ENCODE results near the gene TXNL4B. TPM values are rescaled to one million over a fixed set of nuclear protein-coding genes. Genes with fewer than 3 reads are reported as not detected.

Gene TXNL4B
- total RNA-seq, 1 experiment from 2014 or later: 8.3 TPM

- CTCF ChIA-PET: interaction anchor here (1.1 to 4.3 kb wide), 3 partner anchors 22 to 338 kb away, joined by 3 to 25 read pairs (median 6); no protein-coding TSS in a partner anchor
These were observed 35.3 kb upstream of the TXNL4B start for GRCh38 chr16:72128701-72129100.

More at GRCh38 chr16:72128701-72129100, 35.3 kb upstream of the TXNL4B start:
- no peak overlapping the region for H3K27ac Mint-ChIP-seq
- H3K36me3 Mint-ChIP-seq: peaks cover 5% of the 10 kb centered on the region; the same call in 1 of the 2 replicates
- H3K4me3 Mint-ChIP-seq: no peak overlapping the region
- H3K27me3 Mint-ChIP-seq (ENCODE audit: low read depth): no peaks in the 10 kb centered on the region; the same call in 1 of the 2 replicates
- H3K4me1 Mint-ChIP-seq: peaks cover 27% of the 10 kb centered on the region
- TF ChIP-seq ZBTB21 (CRISPR knock-in tag; IDR thresholded peaks at IDR 0.05; ENCODE audit: borderline replicate concordance) (no peak), ZNF317 (CRISPR knock-in tag; IDR thresholded peaks at IDR 0.05; ENCODE audit: borderline replicate concordance, low read depth) (no peak), ZNF423 (CRISPR knock-in tag; IDR thresholded peaks at IDR 0.05) (no peak), IRF1 (CRISPR knock-in tag; IDR thresholded peaks at IDR 0.05) (no peak), SMAD3 (CRISPR knock-in tag; IDR thresholded peaks at IDR 0.05; ENCODE audit: borderline replicate concordance) (no peak), ZNF425 (CRISPR knock-in tag; conservative IDR thresholded peaks at IDR 0.05) (no peak), SOX15 (CRISPR knock-in tag; IDR thresholded peaks at IDR 0.05) (no peak), MAX (CRISPR knock-in tag; IDR thresholded peaks at IDR 0.05) (no peak), ARID4B (CRISPR knock-in tag; IDR thresholded peaks at IDR 0.05; ENCODE audit: borderline replicate concordance) (no peak), ESRRA (CRISPR knock-in tag; IDR thresholded peaks at IDR 0.05; ENCODE audit: borderline replicate concordance) (no peak), ATF2 (CRISPR knock-in tag; IDR thresholded peaks at IDR 0.05; ENCODE audit: borderline replicate concordance, low read depth) (no peak), TEAD4 (CRISPR knock-in tag; IDR thresholded peaks at IDR 0.05) (no peak), FOXP4 (CRISPR knock-in tag; IDR thresholded peaks at IDR 0.05) (no peak), PRDM15 (CRISPR knock-in tag; IDR thresholded peaks at IDR 0.05) (no peak)
- DNase-seq (ENCODE audit: low spot score) (no peak), ATAC-seq (peak; percentile 13; the same call in 1 of the 2 replicates)
- POLR2A ChIA-PET: interaction anchor here (0.5 kb wide), 1 partner anchor 234 kb away, joined by 3 read pairs; no protein-coding TSS in a partner anchor
- H3K9me3 Mint-ChIP-seq: no peaks in the 10 kb centered on the region

Data from WTC11 (cell line).